Measurements from ENCODE around the gene ZNF827.

The ZNF827 gene

GRCh38 chr4:145938618-145939440 lies at the start of gene ZNF827:
TSS of gene ZNF827 (minus strand) at chr4:145938823. CDS start at chr4:145938407, 416 bp downstream.
- Histone ChIP-seq H3K36me3 (ENCODE audit: control insufficient read depth, insufficient read depth, low read length) (no peaks in the 10 kb centered on the region), H3K27me3 (ENCODE audit: control insufficient read depth, insufficient read depth, low read length) (no peaks in the 10 kb centered on the region), H3K4me1 (ENCODE audit: control insufficient read depth, insufficient read depth, low read length) (peaks cover 31% of the 10 kb centered on the region), H3K9me3 (ENCODE audit: control insufficient read depth, insufficient read depth, low read length) (no peaks in the 10 kb centered on the region), H3K9ac (ENCODE audit: low read depth, low read length) (peak within 1 kb of the TSS; percentile 95), H3K4me3 (ENCODE audit: low read depth, low read length) (peak within 1 kb of the TSS; percentile 98), H3K27ac (ENCODE audit: low read depth, low read length) (peak within 1 kb of the TSS; percentile 95)

GRCh38 chr4:145984563-145984962 lies 45.9 kb upstream of the ZNF827 start:
- Histone ChIP-seq H3K4me3 (ENCODE audit: low read depth, low read length) (no peak overlapping the region), H3K27ac (ENCODE audit: low read depth, low read length) (no peak overlapping the region), H3K27me3 (ENCODE audit: control insufficient read depth, insufficient read depth, low read length) (no peaks in the 10 kb centered on the region), H3K36me3 (ENCODE audit: control insufficient read depth, insufficient read depth, low read length) (no peaks in the 10 kb centered on the region), H3K9ac (ENCODE audit: low read depth, low read length) (no peak overlapping the region), H3K4me1 (ENCODE audit: control insufficient read depth, insufficient read depth, low read length) (no peaks in the 10 kb centered on the region), H3K9me3 (ENCODE audit: control insufficient read depth, insufficient read depth, low read length) (no peaks in the 10 kb centered on the region)

- Histone ChIP-seq H3K27ac (ENCODE audit: low read depth, low read length) (no peak overlapping the region), H3K4me3 (ENCODE audit: low read depth, low read length) (no peak overlapping the region), H3K27me3 (ENCODE audit: control insufficient read depth, insufficient read depth, low read length) (no peaks in the 10 kb centered on the region), H3K9me3 (ENCODE audit: control insufficient read depth, insufficient read depth, low read length) (no peaks in the 10 kb centered on the region), H3K9ac (ENCODE audit: low read depth, low read length) (no peak overlapping the region), H3K4me1 (ENCODE audit: control insufficient read depth, insufficient read depth, low read length) (no peaks in the 10 kb centered on the region), H3K36me3 (ENCODE audit: control insufficient read depth, insufficient read depth, low read length) (no peaks in the 10 kb centered on the region)
These were observed 44.2 kb upstream of the ZNF827 start for GRCh38 chr4:145982791-145983190.

- Histone ChIP-seq H3K9me3 (ENCODE audit: control insufficient read depth, insufficient read depth, low read length) (no peaks in the 10 kb centered on the region), H3K4me1 (ENCODE audit: control insufficient read depth, insufficient read depth, low read length) (no peaks in the 10 kb centered on the region), H3K27me3 (ENCODE audit: control insufficient read depth, insufficient read depth, low read length) (no peaks in the 10 kb centered on the region), H3K4me3 (ENCODE audit: low read depth, low read length) (no peak overlapping the region), H3K27ac (ENCODE audit: low read depth, low read length) (no peak overlapping the region), H3K9ac (ENCODE audit: low read depth, low read length) (no peak overlapping the region), H3K36me3 (ENCODE audit: control insufficient read depth, insufficient read depth, low read length) (no peaks in the 10 kb centered on the region)
These were observed 40.5 kb upstream of the ZNF827 start for GRCh38 chr4:145979160-145979559.

GRCh38 chr4:145976680-145977079 lies 38.1 kb upstream of the ZNF827 start:
- Histone ChIP-seq H3K4me3 (ENCODE audit: low read depth, low read length) (no peak overlapping the region), H3K27me3 (ENCODE audit: control insufficient read depth, insufficient read depth, low read length) (no peaks in the 10 kb centered on the region), H3K4me1 (ENCODE audit: control insufficient read depth, insufficient read depth, low read length) (no peaks in the 10 kb centered on the region), H3K36me3 (ENCODE audit: control insufficient read depth, insufficient read depth, low read length) (no peaks in the 10 kb centered on the region), H3K9me3 (ENCODE audit: control insufficient read depth, insufficient read depth, low read length) (no peaks in the 10 kb centered on the region), H3K27ac (ENCODE audit: low read depth, low read length) (no peak overlapping the region), H3K9ac (ENCODE audit: low read depth, low read length) (no peak overlapping the region)

- Histone ChIP-seq H3K4me1 (ENCODE audit: control insufficient read depth, insufficient read depth, low read length) (no peaks in the 10 kb centered on the region), H3K9me3 (ENCODE audit: control insufficient read depth, insufficient read depth, low read length) (no peaks in the 10 kb centered on the region), H3K36me3 (ENCODE audit: control insufficient read depth, insufficient read depth, low read length) (no peaks in the 10 kb centered on the region), H3K9ac (ENCODE audit: low read depth, low read length) (no peak overlapping the region), H3K4me3 (ENCODE audit: low read depth, low read length) (no peak overlapping the region), H3K27me3 (ENCODE audit: control insufficient read depth, insufficient read depth, low read length) (no peaks in the 10 kb centered on the region), H3K27ac (ENCODE audit: low read depth, low read length) (no peak overlapping the region)
These were observed 21.4 kb upstream of the ZNF827 start for GRCh38 chr4:145960012-145960411.

GRCh38 chr4:145957302-145957701 lies 18.7 kb upstream of the ZNF827 start:
- Histone ChIP-seq H3K9me3 (ENCODE audit: control insufficient read depth, insufficient read depth, low read length) (no peaks in the 10 kb centered on the region), H3K9ac (ENCODE audit: low read depth, low read length) (no peak overlapping the region), H3K27ac (ENCODE audit: low read depth, low read length) (no peak overlapping the region)

GRCh38 chr4:145956288-145956890 lies 17.8 kb upstream of the ZNF827 start:
- no peaks in the 10 kb centered on the region for H3K36me3 ChIP-seq (ENCODE audit: control insufficient read depth, insufficient read depth, low read length)
- H3K4me3 ChIP-seq (ENCODE audit: low read depth, low read length) = no peak overlapping the region
- H3K9me3 ChIP-seq (ENCODE audit: control insufficient read depth, insufficient read depth, low read length) = no peaks in the 10 kb centered on the region
- H3K27ac ChIP-seq (ENCODE audit: low read depth, low read length) = no peak overlapping the region
- no peak overlapping the region for H3K9ac ChIP-seq (ENCODE audit: low read depth, low read length)
- no peaks in the 10 kb centered on the region for H3K4me1 ChIP-seq (ENCODE audit: control insufficient read depth, insufficient read depth, low read length)
- no peaks in the 10 kb centered on the region for H3K27me3 ChIP-seq (ENCODE audit: control insufficient read depth, insufficient read depth, low read length)

More at GRCh38 chr4:145957302-145957701, 18.7 kb upstream of the ZNF827 start:
- Histone ChIP-seq H3K4me3 (ENCODE audit: low read depth, low read length) (no peak overlapping the region), H3K4me1 (ENCODE audit: control insufficient read depth, insufficient read depth, low read length) (no peaks in the 10 kb centered on the region), H3K27me3 (ENCODE audit: control insufficient read depth, insufficient read depth, low read length) (no peaks in the 10 kb centered on the region), H3K36me3 (ENCODE audit: control insufficient read depth, insufficient read depth, low read length) (no peaks in the 10 kb centered on the region)

GRCh38 chr4:145954924-145955339 lies 16.3 kb upstream of the ZNF827 start:
- H3K36me3 ChIP-seq (ENCODE audit: control insufficient read depth, insufficient read depth, low read length) = no peaks in the 10 kb centered on the region
- H3K9me3 ChIP-seq (ENCODE audit: control insufficient read depth, insufficient read depth, low read length) = no peaks in the 10 kb centered on the region
- H3K4me1 ChIP-seq (ENCODE audit: control insufficient read depth, insufficient read depth, low read length) = no peaks in the 10 kb centered on the region
- no peaks in the 10 kb centered on the region for H3K27me3 ChIP-seq (ENCODE audit: control insufficient read depth, insufficient read depth, low read length)
- H3K4me3 ChIP-seq (ENCODE audit: low read depth, low read length) = no peak overlapping the region
- H3K9ac ChIP-seq (ENCODE audit: low read depth, low read length) = no peak overlapping the region
- no peak overlapping the region for H3K27ac ChIP-seq (ENCODE audit: low read depth, low read length)

GRCh38 chr4:145951931-145952330 lies 13.3 kb upstream of the ZNF827 start:
- Histone ChIP-seq H3K27ac (ENCODE audit: low read depth, low read length) (no peak overlapping the region), H3K4me1 (ENCODE audit: control insufficient read depth, insufficient read depth, low read length) (no peaks in the 10 kb centered on the region), H3K27me3 (ENCODE audit: control insufficient read depth, insufficient read depth, low read length) (no peaks in the 10 kb centered on the region), H3K4me3 (ENCODE audit: low read depth, low read length) (no peak overlapping the region), H3K36me3 (ENCODE audit: control insufficient read depth, insufficient read depth, low read length) (no peaks in the 10 kb centered on the region), H3K9ac (ENCODE audit: low read depth, low read length) (no peak overlapping the region), H3K9me3 (ENCODE audit: control insufficient read depth, insufficient read depth, low read length) (no peaks in the 10 kb centered on the region)

- no peaks in the 10 kb centered on the region for H3K9me3 ChIP-seq (ENCODE audit: control insufficient read depth, insufficient read depth, low read length)
- H3K4me3 ChIP-seq (ENCODE audit: low read depth, low read length) = no peak overlapping the region
These were observed 7.0 kb upstream of the ZNF827 start for GRCh38 chr4:145945431-145946155.

More at GRCh38 chr4:145945431-145946155, 7.0 kb upstream of the ZNF827 start:
- H3K9ac ChIP-seq (ENCODE audit: low read depth, low read length) = no peak overlapping the region
- H3K4me1 ChIP-seq (ENCODE audit: control insufficient read depth, insufficient read depth, low read length) = no peaks in the 10 kb centered on the region
- H3K36me3 ChIP-seq (ENCODE audit: control insufficient read depth, insufficient read depth, low read length) = no peaks in the 10 kb centered on the region
- no peaks in the 10 kb centered on the region for H3K27me3 ChIP-seq (ENCODE audit: control insufficient read depth, insufficient read depth, low read length)
- H3K27ac ChIP-seq (ENCODE audit: low read depth, low read length) = no peak overlapping the region

Measured in HUES48 (cell line).